ENCODE data around the gene NAT8. TPM values are rescaled to one million over a fixed set of nuclear protein-coding genes. Genes with fewer than 3 reads are reported as not detected.
"Not testable (repeated sequence)": the region's sequence is repeated elsewhere in the genome, so short reads cannot be mapped to it uniquely, and the experiment has no call there.

Gene NAT8
- total and polyA plus RNA-seq, 2 donors (not counting 3 experiments of a cell fraction or from before 2014, with no cell fraction given): 0.19 TPM; not detected in 1

GRCh38 chr2:73610111-73610510 is 32.1 kb downstream of the NAT8 start:
- no peak for DNase-seq (ENCODE audit: low read depth, low spot score)
- CTCF ChIA-PET: interaction anchor here (1.8 kb wide), 1 partner anchor 10 kb away, joined by 5 read pairs; no protein-coding TSS in a partner anchor

GRCh38 chr2:73604589-73604988 is 37.6 kb downstream of the NAT8 start:
- H3K4me2 ChIP-seq (ENCODE audit: insufficient read depth, low read length); H3K36me3 ChIP-seq (ENCODE audit: control insufficient read depth in 2 of 2, extremely low read depth in 1 of 2, insufficient read depth in 2 of 2, low read length in 2 of 2); DNase-seq (ENCODE audit: low read depth, low spot score); H2AFZ ChIP-seq (ENCODE audit: low read depth, low read length); H3K27me3 ChIP-seq (ENCODE audit: control insufficient read depth in 2 of 2, insufficient read depth in 2 of 2, low read length in 2 of 2); H3K9ac ChIP-seq (replicated peaks; ENCODE audit: extremely low read depth, insufficient read depth, low read length); H3K4me3 ChIP-seq (replicated peaks in 1 of 3; ENCODE audit: insufficient read depth in 1 of 3, low read depth in 1 of 3, low read length in 3 of 3); CTCF ChIA-PET; H4K20me1 ChIP-seq (replicated peaks; ENCODE audit: control insufficient read depth, extremely low read depth, insufficient read depth, low read length); H3K79me2 ChIP-seq (ENCODE audit: control insufficient read depth, insufficient read depth, low read length); dilution Hi-C loops (cut with MboI; ENCODE audit: extremely low pct_ligation_motif_present, low sequenced_read_pairs); POLR2A ChIA-PET; intact Hi-C loops (cut with micrococcal nuclease); H3K9me1 ChIP-seq (replicated peaks; ENCODE audit: control insufficient read depth, extremely low read depth, insufficient read depth, low read length); BruUV-seq (replicated peaks); H3K9me3 ChIP-seq (replicated peaks; ENCODE audit: control insufficient read depth, insufficient read depth, low read length); H3K4me1 ChIP-seq (ENCODE audit: control insufficient read depth, extremely low read depth, insufficient read depth, low read length); H3K27ac ChIP-seq (ENCODE audit: insufficient read depth, low read depth, low read length): not testable (repeated sequence)
- FAIRE-seq: peak; percentile 15

More at GRCh38 chr2:73610111-73610510, 32.1 kb downstream of the NAT8 start:
- Histone ChIP-seq H2AFZ (ENCODE audit: low read depth, low read length) (no peak overlapping the region), H3K27ac (ENCODE audit: insufficient read depth, low read depth, low read length) (no peak overlapping the region), H4K20me1 (replicated peaks; ENCODE audit: control insufficient read depth, extremely low read depth, insufficient read depth, low read length) (no peaks in the 10 kb centered on the region), H3K4me3 (replicated peaks in 1 of 3; ENCODE audit: insufficient read depth in 1 of 3, low read depth in 1 of 3, low read length in 3 of 3) (no peak overlapping the region), H3K27me3 (ENCODE audit: control insufficient read depth in 2 of 2, insufficient read depth in 2 of 2, low read length in 2 of 2) (no peaks in the 10 kb centered on the region), H3K4me1 (ENCODE audit: control insufficient read depth, extremely low read depth, insufficient read depth, low read length) (no peaks in the 10 kb centered on the region), H3K79me2 (ENCODE audit: control insufficient read depth, insufficient read depth, low read length) (no peaks in the 10 kb centered on the region), H3K9ac (replicated peaks; ENCODE audit: extremely low read depth, insufficient read depth, low read length) (no peak overlapping the region), H3K36me3 (ENCODE audit: control insufficient read depth in 2 of 2, extremely low read depth in 1 of 2, insufficient read depth in 2 of 2, low read length in 2 of 2) (peaks cover 0 to 3% of the 10 kb centered on the region in 2 experiments), H3K9me3 (replicated peaks; ENCODE audit: control insufficient read depth, insufficient read depth, low read length) (no peaks in the 10 kb centered on the region), H3K4me2 (ENCODE audit: insufficient read depth, low read length) (no peak overlapping the region), H3K9me1 (replicated peaks; ENCODE audit: control insufficient read depth, extremely low read depth, insufficient read depth, low read length) (no peaks in the 10 kb centered on the region)
- FAIRE-seq: no peak
- TF ChIP-seq FOS (IDR thresholded peaks at IDR 0.05; ENCODE audit: borderline replicate concordance, insufficient read depth, low read length) (no peak), MAX (IDR thresholded peaks at IDR 0.05; ENCODE audit: insufficient read depth, insufficient read length) (no peak), EZH2 (IDR thresholded peaks at IDR 0.05; ENCODE audit: borderline replicate concordance, low read depth, low read length, severe bottlenecking) (no peak), CTCF (IDR thresholded peaks at IDR 0.05; ENCODE audit: extremely low read depth in 1 of 2, insufficient read depth in 1 of 2, low read depth in 1 of 2, low read length in 2 of 2) (no peak), MYC (IDR thresholded peaks at IDR 0.05; ENCODE audit: low read depth, low read length) (no peak), POLR2A (IDR thresholded peaks at IDR 0.05; ENCODE audit: low read depth, low read length) (no peak), GATA2 (IDR thresholded peaks at IDR 0.05; ENCODE audit: insufficient read depth, insufficient read length, low read depth, low read length) (no peak), POLR2AphosphoS5 (IDR thresholded peaks at IDR 0.05; ENCODE audit: insufficient read depth, low read depth, low read length) (no peak), JUN (IDR thresholded peaks at IDR 0.05; ENCODE audit: borderline replicate concordance, insufficient read depth, insufficient read length, low read depth) (no peak)
- dilution Hi-C loops (cut with MboI; ENCODE audit: extremely low pct_ligation_motif_present, low sequenced_read_pairs): no loop called here
- intact Hi-C loops (cut with micrococcal nuclease): no loop called here
- POLR2A ChIA-PET: no interaction called here
- BruUV-seq (replicated peaks): no TSS peak

All from endothelial cell of umbilical vein (primary cell).